Superior temporal gyrus (tissue), 1 donor: ENCODE data around the gene CAPG.
"Not testable (repeated sequence)": the region's sequence is repeated elsewhere in the genome, so short reads cannot be mapped to it uniquely, and the experiment has no call there.

ENCODE experiments used
- DNase-seq: peaks from one replicate; pipeline ENCODE4 v3.0.0-alpha.2; 2016; ENCODE audit errors: extremely low spot score

Gene CAPG, protein sequence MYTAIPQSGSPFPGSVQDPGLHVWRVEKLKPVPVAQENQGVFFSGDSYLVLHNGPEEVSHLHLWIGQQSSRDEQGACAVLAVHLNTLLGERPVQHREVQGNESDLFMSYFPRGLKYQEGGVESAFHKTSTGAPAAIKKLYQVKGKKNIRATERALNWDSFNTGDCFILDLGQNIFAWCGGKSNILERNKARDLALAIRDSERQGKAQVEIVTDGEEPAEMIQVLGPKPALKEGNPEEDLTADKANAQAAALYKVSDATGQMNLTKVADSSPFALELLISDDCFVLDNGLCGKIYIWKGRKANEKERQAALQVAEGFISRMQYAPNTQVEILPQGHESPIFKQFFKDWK

DNA sequence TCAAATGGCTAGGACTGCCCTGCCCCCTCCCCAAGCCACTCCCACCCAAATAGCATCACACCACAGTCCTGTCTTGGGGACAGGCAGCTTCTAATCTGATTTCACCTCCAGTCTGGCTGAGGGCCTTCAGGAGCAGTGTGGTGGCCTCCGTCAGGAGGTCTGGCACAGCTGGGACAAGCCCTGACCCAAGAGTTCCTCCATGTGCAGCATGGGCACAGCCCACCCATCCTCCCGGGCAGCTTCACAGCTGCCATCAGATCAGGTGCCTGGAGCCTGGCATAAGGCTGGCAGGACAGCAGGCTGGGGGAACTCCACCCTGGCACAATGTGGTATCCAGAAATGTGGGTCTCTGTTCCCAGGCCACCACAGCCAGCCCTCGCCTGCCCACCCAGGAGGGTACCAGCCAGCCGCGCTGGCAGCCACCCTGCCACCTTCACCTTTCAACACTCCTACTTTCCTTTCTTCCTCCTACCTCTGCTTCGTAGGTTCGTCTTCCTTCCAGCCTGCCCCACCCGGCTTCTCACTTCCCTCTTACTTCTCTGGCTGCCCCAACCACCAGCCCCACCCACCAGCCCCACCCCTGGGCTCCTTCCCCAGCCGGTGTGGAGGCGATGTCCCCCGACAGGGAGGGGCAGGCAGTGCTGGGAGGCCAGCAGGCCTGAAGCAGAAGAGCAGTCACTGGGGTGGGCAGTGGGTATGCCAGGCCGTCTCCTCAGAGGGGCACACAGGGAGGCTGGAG, at the start of gene CAPG:
TSS of gene CAPG (minus strand) at position 522 of the 739 bp plus-strand sequence. CDS start 8,221 bp downstream, outside the sequence.
- DNase-seq: no peak

DNA sequence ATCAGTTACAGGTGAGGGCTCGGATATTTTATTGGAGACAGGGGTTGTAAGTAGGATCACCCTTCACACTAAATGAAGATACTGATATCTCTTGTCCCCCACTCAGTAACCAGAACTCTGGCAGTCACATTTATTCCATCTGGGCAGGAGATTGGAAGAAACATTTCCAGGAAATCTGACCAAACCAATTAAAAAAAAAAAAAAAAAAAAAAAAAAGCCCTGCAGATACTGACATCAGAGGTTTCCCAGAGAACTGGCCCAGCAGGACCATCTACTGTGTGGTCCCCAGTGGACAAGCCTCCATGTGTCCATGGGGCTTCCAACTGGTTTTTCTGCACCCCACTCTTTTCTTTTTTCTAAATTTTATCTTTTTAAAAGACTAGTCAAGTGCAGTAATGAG, 49.6 kb upstream of the CAPG start:
- no peak for DNase-seq

DNA sequence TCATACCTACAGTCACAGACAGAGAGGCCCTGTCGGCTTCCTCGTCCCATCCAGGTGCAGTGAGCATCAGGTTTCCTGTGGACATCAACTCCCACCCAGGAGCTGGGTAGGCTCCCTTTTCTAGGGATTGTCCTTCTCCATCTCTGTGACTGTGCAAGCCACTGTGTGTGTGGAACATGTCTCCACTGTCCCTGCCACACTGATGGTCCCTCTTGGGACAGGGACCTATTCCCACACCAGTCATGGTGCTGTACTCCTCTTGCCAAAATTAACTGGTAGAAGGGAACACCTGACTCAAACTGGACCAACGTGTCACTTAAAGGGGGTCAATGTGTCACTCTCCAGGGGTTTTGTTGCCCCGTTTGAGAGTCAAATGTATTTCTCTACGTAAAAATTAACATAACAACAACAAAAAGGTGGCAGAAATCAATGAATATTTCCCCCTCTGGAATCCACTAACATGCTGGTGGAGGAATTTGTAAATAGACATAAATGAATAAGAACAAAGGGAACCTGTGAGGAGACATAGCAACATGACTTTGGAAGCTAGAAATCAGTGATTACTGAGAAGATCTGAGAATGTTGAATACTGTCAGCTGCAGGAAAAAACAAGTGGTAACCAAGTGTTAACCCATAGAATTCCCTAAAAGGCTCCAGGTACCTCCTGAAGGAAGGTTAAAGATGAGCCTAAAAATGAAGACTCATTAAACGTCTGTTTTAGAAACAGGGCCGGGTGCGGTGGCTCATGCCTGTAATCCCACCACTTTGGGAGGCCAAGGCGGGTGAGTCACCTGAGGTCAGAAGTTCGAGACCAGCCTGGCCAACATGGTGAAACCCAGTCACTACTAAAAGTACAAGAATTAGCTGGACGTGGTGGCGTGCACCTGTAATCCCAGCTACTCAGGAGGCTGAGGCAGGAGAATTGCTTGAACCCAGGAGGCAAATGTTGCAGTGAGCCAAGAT, 48.7 kb upstream of the CAPG start:
- no peak for DNase-seq

DNA sequence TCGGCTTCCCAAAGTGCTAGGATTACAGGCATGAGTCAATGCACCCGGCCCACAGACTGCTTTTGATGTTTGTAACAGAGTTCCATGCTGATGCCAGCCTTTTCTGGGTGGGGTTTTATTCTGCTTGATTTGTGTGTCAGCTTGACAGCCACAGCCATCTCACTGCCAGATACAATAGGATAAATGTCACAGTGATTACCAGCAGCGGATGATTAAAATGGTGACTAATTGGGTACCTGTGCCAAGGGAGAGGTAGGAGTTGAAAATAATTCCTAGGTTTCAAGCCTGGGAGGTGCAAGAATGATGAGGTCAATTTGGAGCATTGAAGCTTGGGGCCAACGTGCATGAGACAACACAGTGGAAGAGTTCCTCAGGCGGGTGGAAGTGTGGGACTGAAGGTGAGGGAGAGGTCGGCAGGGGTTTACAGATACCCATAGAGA, 47.7 kb upstream of the CAPG start:
- no peak for DNase-seq

DNA sequence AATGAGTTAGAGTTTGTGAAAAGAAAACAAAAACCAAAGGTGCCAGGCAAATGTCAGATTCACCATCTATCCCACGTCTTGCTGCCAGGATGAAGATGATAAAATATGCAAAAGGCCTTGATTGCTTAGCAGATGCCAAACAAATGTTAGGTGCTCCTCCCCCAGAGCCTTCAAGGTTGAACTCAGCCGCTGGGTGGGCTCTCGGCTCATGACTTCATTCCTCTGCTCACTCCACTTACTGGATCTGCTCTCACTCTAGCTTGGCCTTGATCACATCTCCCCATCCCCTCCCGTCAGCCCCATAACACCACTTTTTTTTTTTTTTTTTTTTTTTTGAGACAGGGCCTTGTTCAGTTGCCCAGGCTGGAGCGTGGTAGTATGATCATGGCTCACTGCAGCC, 46.9 kb upstream of the CAPG start:
- no peak for DNase-seq

DNA sequence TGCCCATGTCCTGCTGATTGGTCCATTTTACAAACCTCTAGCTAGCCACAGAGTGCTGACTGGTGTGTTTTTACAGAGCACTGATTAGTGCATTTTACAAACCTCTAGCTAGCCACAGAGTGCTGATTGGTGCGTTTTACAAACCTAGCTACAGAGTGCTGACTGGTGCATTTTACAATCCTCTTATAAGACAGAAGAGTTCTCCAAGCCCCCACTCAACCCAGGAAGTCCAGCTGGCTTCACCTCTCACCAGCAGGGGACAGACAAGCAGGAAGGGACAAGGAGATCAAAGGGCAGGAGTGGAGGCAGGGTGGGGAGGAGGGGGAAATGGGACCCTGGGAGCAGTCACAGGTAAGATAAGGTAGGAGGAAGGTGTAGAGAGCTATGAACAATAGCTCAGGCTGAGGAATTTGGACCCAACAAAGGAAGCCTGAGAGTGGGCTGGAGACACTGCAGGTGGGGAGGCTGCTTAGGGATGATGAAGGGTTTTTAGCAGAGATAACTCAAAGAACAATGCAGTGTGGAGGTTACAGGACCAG, 45.5 kb upstream of the CAPG start:
- DNase-seq: no peak

DNA sequence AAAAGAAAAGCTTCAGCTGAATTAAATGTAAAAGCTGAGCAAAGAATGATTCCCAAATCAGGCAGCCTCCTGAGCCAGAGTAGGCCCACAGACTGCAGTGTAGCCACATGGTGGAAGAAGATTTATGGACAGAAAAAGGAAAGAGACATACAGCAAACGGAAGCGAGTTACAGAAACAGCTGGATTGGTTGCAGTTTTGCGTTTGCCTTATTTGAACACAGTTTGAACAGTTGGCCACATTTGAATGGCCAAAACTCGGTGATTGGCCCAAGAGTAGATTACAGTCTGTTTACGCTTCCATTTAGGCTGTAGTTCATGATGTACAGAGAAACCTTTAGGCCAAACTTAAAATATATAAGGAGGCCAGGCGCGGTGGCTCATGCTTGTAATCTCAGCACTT, 43.4 kb upstream of the CAPG start:
- no peak for DNase-seq

DNA sequence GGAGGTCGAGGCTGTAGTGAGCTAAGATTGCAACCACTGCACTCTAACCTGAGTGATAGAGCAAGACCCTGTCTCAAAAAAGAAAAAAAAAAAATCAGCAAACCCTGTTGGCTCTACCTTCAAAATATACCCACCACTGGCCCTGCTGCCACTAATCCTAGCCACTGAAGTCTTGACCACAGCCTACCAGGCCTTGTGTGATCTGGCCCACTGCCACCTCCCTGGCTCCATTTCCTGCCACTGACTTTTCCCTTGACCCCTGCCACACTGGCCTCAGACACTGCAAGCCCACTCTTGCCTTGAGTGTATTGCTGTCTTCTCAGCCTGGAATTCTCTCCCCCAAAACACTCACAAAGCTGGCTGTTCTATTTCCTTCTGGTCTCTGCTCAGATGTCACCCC, 42.1 kb upstream of the CAPG start:
- no peak for DNase-seq

DNA sequence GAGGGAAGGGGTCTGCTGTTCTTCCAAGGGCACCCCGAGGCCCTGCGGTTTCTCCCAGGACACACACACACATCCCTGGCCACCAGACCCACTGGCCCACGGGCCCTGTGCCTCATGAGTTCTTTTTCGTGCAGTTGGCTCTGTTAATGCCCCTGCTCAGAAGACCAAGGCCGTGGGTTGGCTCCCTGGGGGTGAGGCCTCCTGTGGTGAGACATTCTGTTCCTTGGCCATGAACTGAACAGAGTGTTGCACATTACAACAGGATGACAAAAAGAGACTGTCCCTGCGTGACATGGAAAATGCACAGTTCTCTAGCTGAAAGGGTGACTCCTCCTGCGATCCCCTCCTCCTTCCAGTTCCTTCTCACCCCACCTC, 39.0 kb upstream of the CAPG start:
- no peak for DNase-seq

DNA sequence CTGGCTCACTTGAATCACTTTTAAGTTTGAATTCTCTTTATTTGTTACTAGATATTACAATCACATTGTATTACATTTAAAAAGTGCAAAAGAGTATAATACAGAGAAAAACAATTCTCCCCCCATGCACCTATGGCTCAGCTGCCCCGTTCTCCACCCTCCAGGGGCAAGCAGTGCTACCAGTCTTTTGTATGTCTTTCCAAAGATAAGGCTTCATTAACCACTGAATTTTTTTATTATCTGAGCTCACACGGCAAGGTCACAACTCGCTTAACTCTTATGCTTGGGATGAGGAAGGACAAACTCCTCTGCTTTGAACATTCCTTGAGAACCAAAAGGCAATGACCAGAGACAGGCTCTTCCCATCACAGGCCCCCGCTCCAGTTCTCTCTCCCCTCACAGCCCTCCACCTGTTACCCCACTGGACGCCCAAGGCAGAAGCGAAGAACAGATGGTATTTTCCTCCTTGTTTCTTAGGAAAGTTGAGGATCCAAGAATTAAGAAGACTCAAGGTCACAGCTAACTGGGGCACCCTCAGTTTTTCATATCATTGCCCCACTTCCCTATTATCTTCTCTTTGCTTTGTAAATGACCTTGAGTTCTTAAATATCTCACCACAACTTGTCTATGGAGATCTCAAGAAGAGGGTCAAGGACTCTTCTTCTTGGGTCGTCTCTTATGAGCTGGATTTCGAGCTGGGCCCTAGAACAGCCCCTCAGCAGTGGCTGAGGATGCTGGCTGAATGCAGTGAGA, 38.5 kb upstream of the CAPG start:
- DNase-seq: no peak

DNA sequence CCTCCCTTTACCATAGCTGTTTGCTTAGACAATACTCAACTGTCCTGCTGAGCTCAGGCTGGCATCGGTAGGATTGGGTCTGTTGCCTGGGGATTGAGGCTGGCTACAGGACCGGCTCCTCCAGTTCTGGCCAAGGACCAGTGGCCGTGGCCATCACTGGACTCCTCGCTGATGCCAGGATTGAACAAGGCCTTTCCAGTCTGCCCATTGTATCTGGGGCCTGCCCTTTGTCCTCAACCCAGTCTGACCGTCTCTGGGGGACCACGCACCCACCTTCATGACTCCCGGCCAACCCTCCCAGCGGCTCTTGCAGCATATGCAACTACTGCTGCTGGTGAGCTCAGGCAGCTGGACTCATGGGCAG, 37.0 kb upstream of the CAPG start:
- no peak for DNase-seq

DNA sequence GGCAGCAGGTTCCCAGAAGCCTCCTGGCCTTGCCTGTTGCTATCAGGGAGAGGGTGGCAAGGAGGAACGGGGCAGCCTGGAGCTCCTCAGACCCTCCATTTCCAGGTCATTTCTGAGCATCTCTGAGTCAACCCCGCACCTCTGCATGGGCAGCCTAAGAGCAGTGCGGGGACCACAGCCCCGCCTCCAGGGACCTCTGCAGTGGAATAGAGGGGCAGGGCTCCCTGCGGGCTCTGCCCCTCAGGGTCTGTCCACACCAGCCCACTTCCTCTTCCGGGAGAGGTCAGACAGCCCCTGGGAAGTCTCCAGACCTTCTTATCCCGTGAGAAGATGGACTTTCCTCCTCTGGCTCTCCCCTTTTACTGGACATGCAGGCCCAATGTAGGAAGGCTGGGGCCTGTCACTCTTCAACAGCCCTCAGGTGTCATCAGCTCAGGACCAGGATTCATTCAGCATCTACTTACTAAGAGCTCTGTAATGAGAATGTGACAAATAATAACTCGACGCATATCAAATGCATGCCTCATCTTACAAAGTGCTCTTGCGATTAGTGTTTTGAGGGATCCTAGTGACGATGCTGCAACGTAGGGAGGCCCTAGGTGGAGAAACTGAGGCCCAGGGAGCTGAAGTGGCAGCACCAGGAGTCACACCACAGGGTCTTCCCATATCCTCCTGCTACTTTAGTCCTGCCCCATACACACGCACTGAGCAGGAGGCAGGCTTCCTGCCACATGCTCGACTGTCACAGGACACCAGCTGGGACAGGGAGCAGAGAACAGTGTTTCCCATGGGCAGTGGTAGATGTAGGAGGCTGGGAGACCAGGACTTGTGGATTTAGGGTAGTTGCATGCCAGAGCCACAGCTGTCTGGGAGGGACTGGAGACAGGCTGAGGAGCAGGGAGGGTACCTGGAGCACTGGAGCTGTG, 36.4 kb upstream of the CAPG start:
- no peak for DNase-seq

DNA sequence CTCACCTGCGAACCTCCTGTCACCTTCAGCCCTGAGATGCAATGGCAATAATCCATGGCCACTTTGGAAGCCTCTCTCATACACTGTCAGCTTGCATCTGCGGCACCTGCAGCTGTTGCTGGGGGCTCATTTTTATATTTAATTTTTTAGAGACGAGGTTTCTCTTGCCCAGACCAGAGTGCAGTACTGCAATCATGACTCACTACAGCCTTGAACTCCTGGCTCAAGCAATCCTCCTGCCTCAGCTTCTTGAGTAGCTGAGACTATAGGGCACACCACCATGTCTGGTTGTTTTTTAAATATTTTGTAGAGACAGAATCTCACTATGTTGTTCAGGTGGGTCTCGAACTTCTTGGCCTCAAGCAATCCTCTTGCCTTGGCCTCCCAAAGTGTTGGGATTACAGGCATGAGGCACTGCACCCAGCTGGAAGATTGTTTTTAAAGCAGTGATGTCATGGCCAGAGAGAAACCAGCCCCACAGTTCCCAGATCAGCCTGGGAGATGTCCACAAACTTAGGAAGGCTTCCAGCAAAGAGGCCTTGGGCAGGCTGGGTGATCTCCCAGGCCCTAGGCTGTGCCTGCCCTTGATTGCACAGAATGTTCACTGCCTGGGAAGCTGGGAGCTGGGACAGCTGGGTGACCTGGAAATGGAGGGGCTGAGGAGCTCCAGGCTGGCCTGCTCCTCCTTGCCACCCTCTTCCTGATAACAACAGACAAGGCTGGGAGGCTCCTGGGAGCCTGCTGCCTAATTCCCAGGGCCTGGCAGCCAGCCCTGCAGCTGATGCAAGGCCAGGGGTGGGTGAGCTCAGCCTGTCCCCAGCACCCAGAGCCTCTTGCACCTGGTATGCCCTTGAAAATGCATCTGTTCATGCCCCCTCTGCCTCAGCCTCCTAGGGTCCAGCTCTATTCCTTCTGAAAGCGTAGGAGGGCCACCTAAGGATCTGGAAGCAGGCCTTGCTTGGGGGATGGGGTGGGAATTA, 35.4 kb upstream of the CAPG start:
- DNase-seq: peak; percentile 26

DNA sequence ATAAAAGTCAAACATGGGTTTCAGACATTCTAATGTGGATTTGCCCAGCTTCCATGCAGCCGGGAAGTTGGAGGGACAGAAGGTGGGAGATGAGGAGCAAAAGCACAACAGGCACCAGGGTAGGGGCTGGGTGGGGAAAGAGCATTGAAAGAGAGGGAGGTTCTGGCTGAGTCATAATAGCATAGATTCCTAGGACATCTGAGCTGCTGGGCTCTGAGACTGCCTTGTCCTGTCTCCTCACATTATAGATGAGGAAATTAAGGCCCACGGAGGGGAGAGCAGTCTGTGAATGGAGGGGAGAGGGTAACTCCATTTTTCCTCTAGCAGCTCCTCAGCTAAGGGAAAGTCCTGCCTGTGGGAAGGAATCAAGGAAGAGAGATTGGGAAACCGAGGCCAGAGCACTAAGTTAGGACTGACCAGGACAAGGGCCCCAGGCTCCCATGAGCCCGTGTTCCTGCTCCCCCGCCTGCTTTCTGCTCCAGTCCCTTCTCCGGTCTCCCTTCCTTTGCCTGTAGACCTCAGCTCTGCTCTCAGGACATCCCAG, 34.5 kb upstream of the CAPG start:
- DNase-seq: no peak

DNA sequence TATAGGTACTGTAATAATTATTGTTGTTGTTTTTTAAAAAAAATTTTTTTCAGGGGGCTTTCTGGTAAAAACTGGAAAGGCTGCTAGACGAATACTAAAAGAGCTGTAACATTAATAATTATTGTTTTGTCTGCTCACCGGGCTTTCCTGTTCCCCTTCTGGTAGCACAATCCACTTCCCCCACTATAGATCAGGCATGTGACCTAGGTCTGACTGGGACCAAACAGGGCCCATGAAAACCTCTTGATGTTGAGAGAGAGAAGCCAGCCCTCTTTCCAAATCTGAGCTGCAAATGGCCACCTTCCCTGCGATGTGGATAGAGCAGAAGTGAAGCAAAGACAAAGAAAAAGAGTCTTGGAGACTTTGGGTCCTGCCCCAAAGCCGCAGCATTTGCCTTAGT, 31.7 kb upstream of the CAPG start:
- no peak for DNase-seq

DNA sequence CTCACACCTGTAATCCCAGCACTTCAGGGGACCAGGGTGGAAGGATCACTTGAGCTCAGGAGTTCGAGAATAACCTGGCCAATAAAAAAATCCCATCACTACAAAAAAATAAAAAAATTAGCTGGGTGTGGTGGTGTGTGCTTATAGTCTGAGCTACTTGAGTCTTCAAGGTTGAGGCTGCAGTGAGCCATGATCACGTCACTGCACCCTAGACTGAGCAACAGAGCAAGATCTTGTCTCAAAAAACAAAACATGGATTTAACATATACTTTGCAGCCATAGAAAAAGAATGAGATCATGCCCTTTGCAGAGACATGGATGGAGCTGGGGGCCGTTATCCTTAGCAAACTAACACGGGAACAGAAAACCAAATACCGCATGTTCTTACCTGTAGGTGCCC, 30.6 kb upstream of the CAPG start:
- DNase-seq: no peak

DNA sequence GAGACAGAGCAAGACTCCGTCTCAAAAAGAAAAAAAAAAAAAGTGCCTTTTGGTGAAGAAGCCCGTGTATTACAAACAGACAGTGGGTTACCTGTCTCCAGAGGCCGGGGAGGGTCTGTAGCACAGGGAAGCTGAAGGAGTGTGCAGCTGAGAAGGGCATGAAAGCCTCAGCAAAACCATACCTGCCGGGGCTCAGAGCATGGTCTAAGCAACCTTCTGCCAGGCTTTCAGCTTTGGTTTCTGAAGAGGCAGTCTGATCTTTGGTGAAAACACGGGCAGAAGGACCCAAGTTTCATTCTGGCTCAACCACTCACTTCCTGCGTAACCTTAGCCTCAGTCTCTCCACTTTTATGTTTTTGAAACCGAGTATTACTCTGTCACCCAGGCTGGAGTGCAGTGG, 29.8 kb upstream of the CAPG start:
- no peak for DNase-seq

DNA sequence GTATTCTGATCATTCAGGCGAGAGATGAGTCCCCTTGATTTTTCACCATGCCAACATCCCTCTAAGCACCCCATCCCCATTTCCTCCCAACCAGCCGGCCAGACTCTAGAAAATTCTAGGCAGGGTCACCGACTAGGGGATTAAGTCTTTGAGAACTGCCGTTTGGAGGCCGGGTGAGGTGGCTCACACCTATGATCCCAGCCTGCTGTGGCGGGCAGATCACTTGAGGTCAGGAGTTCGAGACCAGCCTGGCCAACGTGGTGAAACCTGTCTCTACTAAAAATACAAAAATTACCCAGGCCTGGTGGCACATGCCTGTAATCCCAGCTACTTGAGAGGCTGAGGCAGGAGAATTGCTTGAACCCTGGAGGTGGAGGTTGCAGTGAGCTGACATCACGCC, 29.4 kb upstream of the CAPG start:
- DNase-seq: not testable (repeated sequence)

DNA sequence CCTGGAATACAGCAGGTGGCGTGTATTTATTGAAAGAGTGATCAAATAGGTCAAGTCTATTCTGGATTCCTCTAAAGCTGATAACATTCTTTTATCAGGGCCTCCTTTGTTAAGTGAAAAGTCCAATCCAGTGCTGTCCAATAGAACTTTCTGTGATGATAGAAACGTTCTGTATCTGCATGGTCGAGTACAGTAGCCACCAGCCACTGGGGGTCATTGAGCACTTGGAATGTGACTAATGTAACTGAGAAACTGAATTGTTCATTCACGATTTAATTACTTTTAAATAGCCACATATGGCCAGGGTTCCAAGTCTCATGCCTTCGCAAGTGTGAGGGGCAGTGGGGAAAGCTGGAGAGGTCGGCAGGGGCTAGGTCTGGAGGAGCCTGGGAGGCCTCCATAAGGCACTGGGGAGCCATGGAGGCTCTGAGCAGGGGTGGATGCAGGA, 28.9 kb upstream of the CAPG start:
- DNase-seq: peak; percentile 38
